PC-3 (cell line): ENCODE data around the gene LIPH.

Experiments
- CTCF ChIP-seq: fragments of 300-600 bp; sonication (generic); conservative IDR thresholded peaks from 2 replicates; pipeline ENCODE4 v1.5.1; 2017; ENCODE audit warnings: antibody characterized with exemption, low read depth, mild to moderate bottlenecking, low read length
- EZH2 ChIP-seq: fragments of 300-600 bp; sonication (generic); IDR thresholded peaks from one replicate; pipeline ENCODE4 v1.6.1; 2017; ENCODE audit warnings: antibody characterized with exemption, mild to moderate bottlenecking, low read length; ENCODE audit not compliant: unreplicated experiment

- TF ChIP-seq CTCF (no peak), EZH2 (no peak)
Observed at GRCh38 chr3:185558395-185558794, 6.0 kb upstream of the LIPH start.
